ENCODE results near the gene USP3. TPM values are rescaled to one million over a fixed set of nuclear protein-coding genes. Genes with fewer than 3 reads are reported as not detected.

Gene USP3
- total and polyA plus RNA-seq, 9 of the 15 experiments (the other 6 are each of a cell fraction or from before 2014, with no cell fraction given) = 17.3 to 54.3 (median 34.8) TPM

DNA sequence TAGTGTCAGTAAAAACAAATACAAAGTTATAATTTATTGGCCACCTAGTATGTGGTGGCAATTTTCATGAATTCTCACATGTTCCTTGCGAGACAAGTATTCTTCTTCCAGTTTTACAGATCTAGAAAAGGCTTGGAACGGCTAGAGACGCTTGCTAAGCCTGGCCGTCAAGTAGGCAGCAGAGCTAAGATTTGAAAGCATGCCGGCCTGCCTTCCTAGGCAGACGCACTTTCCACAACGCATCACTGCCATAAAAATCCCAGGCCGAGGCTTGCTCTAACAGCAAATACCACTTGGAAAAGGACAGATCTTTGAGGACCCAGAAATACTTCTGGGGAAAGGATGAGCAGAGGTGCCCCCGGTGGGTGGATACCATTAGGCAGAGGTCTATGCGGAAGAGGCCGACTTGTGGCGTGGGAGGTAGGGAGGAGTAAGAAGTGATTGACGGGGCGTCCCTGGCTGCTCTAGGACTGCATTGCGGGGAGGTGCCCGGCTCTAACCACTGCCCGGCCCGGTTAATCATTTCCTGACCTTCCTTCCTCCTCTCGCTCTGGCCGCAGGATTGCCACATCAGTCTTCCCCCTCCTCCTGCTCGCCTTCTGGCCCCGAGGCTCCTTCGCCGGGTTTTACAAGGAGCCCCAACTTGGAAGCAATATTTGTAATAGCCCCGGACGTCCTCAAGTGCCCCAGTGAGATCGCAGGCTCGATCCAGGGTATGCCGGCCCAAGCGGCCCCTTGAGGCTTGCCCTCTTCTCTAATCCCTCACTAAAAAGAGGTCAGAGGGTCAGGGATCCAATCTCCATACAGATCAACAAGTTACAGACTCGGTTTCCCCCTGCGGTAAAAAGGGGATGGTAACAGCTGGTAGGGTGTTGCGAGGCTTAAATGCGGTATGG is 1.3 kb upstream of the USP3 start (continued):
- TF ChIP-seq, protein P1, sequence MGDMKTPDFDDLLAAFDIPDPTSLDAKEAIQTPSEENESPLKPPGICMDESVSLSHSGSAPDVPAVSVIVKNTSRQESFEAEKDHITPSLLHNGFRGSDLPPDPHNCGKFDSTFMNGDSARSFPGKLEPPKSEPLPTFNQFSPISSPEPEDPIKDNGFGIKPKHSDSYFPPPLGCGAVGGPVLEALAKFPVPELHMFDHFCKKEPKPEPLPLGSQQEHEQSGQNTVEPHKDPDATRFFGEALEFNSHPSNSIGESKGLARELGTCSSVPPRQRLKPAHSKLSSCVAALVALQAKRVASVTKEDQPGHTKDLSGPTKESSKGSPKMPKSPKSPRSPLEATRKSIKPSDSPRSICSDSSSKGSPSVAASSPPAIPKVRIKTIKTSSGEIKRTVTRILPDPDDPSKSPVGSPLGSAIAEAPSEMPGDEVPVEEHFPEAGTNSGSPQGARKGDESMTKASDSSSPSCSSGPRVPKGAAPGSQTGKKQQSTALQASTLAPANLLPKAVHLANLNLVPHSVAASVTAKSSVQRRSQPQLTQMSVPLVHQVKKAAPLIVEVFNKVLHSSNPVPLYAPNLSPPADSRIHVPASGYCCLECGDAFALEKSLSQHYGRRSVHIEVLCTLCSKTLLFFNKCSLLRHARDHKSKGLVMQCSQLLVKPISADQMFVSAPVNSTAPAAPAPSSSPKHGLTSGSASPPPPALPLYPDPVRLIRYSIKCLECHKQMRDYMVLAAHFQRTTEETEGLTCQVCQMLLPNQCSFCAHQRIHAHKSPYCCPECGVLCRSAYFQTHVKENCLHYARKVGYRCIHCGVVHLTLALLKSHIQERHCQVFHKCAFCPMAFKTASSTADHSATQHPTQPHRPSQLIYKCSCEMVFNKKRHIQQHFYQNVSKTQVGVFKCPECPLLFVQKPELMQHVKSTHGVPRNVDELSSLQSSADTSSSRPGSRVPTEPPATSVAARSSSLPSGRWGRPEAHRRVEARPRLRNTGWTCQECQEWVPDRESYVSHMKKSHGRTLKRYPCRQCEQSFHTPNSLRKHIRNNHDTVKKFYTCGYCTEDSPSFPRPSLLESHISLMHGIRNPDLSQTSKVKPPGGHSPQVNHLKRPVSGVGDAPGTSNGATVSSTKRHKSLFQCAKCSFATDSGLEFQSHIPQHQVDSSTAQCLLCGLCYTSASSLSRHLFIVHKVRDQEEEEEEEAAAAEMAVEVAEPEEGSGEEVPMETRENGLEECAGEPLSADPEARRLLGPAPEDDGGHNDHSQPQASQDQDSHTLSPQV (IDR thresholded peaks at IDR 0.05) = peak; percentile 75; the same call in 1 of the 2 replicates
- TF ChIP-seq ZSCAN32 (CRISPR knock-in tag; IDR thresholded peaks at IDR 0.05) (no peak), RAD51 (IDR thresholded peaks at IDR 0.05; ENCODE audit: borderline replicate concordance, low read depth) (0 out of 2 replicates have a peak, but pooled peaks have one; percentile 5), GABPB1 (CRISPR knock-in tag; IDR thresholded peaks at IDR 0.05) (peak; percentile 76), TCF7L2 (IDR thresholded peaks at IDR 0.05; ENCODE audit: low read depth, low read length) (no peak), SIRT6 (IDR thresholded peaks at IDR 0.05; ENCODE audit: low read depth, low read length) (no peak), ZNF586 (CRISPR knock-in tag; conservative IDR thresholded peaks at IDR 0.05) (no peak), TARDBP (IDR thresholded peaks at IDR 0.05) (0 out of 2 replicates have a peak, but pooled peaks have one; percentile 9), POLR2G (IDR thresholded peaks at IDR 0.05; ENCODE audit: low read depth, low read length) (no peak), ASH1L (IDR thresholded peaks at IDR 0.05; ENCODE audit: borderline replicate concordance, low read depth, partially characterized antibody) (no peak), SRSF9 (IDR thresholded peaks at IDR 0.05; ENCODE audit: borderline replicate concordance, low read depth, low read length) (no peak), HCFC1 (IDR thresholded peaks at IDR 0.05; ENCODE audit: low read depth, low read length) (no peak), JUND (IDR thresholded peaks at IDR 0.05; ENCODE audit: borderline replicate concordance, low read depth, low read length) (peak; percentile 18; the same call in 1 of the 2 replicates), JUND (tag; IDR thresholded peaks at IDR 0.05; ENCODE audit: borderline replicate concordance, low read depth, low read length) (no peak), TEAD4 (IDR thresholded peaks at IDR 0.05; ENCODE audit: low read length) (peak; percentile 20; the same call in 1 of the 2 replicates), TEAD4 (CRISPR knock-in tag; IDR thresholded peaks at IDR 0.05; ENCODE audit: borderline replicate concordance) (no peak), SMAD3 (CRISPR knock-in tag; conservative IDR thresholded peaks at IDR 0.05) (no peak), ARHGAP35 (IDR thresholded peaks at IDR 0.05; ENCODE audit: partially characterized antibody) (no peak)
- TF ChIP-seq, protein P2, sequence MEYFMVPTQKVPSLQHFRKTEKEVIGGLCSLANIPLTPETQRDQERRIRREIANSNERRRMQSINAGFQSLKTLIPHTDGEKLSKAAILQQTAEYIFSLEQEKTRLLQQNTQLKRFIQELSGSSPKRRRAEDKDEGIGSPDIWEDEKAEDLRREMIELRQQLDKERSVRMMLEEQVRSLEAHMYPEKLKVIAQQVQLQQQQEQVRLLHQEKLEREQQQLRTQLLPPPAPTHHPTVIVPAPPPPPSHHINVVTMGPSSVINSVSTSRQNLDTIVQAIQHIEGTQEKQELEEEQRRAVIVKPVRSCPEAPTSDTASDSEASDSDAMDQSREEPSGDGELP (CRISPR knock-in tag; IDR thresholded peaks at IDR 0.05; ENCODE audit: borderline replicate concordance) = peak; percentile 33; the same call in 1 of the 2 replicates
- TF ChIP-seq, protein P3, sequence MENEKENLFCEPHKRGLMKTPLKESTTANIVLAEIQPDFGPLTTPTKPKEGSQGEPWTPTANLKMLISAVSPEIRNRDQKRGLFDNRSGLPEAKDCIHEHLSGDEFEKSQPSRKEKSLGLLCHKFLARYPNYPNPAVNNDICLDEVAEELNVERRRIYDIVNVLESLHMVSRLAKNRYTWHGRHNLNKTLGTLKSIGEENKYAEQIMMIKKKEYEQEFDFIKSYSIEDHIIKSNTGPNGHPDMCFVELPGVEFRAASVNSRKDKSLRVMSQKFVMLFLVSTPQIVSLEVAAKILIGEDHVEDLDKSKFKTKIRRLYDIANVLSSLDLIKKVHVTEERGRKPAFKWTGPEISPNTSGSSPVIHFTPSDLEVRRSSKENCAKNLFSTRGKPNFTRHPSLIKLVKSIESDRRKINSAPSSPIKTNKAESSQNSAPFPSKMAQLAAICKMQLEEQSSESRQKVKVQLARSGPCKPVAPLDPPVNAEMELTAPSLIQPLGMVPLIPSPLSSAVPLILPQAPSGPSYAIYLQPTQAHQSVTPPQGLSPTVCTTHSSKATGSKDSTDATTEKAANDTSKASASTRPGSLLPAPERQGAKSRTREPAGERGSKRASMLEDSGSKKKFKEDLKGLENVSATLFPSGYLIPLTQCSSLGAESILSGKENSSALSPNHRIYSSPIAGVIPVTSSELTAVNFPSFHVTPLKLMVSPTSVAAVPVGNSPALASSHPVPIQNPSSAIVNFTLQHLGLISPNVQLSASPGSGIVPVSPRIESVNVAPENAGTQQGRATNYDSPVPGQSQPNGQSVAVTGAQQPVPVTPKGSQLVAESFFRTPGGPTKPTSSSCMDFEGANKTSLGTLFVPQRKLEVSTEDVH (IDR thresholded peaks at IDR 0.05; ENCODE audit: low read depth, partially characterized antibody) = peak; percentile 21

Measured in K562 (cell line).